OCI-LY7 (cell line): ENCODE data around the gene PGGHG.

Experiments used
- EZH2phosphoT487 ChIP-seq: fragments of 200-600 bp; sonication (generic); IDR thresholded peaks from 2 replicates; pipeline ENCODE4 v1.6.1; 2018; ENCODE audit warnings: low read depth, borderline replicate concordance, mild to moderate bottlenecking, mixed run types, antibody characterized with exemption, low read length, moderate library complexity, mixed read lengths
- TF ChIP-seq, protein P1 (sequence below): fragments of 200-600 bp; sonication (generic); conservative IDR thresholded peaks from 2 replicates; pipeline ENCODE4 v1.5.1; 2014; ENCODE audit warnings: mild to moderate bottlenecking, antibody characterized with exemption, low read length, moderate library complexity, mixed read lengths

DNA sequence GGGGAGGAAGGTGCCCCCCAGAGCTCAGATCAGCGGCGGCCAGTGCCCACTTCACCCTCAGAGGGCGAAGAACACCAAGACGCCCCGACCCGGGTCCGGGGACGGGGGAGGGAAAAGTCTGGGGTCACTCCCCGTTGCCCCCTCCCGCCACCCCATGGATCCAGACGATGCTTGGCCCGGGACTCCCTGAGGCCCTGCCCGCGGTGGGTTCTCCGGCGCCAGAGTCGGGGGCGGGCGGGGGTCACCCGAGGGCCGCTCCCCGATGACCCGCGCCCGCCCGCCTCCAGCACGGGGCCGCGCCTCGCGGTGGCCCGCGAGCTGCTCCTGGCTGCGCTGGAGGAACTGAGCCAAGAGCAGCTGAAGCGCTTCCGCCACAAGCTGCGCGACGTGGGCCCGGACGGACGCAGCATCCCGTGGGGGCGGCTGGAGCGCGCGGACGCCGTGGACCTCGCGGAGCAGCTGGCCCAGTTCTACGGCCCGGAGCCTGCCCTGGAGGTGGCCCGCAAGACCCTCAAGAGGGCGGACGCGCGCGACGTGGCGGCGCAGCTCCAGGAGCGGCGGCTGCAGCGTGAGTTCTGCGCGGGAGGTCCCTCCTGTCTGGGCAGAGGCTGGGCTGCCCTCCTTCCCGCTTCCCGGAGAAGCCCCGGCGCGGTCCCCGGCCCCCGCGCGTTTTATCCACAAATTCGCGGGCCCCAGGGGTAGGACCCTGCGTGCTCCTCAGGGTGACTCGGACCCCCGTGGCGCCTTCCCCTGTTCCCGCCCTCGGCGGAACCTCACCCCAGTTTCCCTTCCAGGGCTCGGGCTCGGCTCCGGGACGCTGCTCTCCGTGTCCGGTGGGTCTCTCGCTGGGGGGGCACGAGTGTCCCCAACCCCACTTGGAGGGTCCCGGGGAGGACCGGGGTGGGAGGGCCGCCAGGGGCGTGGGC is 9.6 kb upstream of the PGGHG start:
- TF ChIP-seq, protein P1, sequence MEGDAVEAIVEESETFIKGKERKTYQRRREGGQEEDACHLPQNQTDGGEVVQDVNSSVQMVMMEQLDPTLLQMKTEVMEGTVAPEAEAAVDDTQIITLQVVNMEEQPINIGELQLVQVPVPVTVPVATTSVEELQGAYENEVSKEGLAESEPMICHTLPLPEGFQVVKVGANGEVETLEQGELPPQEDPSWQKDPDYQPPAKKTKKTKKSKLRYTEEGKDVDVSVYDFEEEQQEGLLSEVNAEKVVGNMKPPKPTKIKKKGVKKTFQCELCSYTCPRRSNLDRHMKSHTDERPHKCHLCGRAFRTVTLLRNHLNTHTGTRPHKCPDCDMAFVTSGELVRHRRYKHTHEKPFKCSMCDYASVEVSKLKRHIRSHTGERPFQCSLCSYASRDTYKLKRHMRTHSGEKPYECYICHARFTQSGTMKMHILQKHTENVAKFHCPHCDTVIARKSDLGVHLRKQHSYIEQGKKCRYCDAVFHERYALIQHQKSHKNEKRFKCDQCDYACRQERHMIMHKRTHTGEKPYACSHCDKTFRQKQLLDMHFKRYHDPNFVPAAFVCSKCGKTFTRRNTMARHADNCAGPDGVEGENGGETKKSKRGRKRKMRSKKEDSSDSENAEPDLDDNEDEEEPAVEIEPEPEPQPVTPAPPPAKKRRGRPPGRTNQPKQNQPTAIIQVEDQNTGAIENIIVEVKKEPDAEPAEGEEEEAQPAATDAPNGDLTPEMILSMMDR, result no peak
- TF ChIP-seq EZH2phosphoT487, result no peak
